ENCODE results near the gene NBPF3. TPM values are rescaled to one million over a fixed set of nuclear protein-coding genes. Genes with fewer than 3 reads are reported as not detected.

Gene NBPF3
- total RNA-seq, 1 donor from 2014 or later, result 22.0 TPM

DNA sequence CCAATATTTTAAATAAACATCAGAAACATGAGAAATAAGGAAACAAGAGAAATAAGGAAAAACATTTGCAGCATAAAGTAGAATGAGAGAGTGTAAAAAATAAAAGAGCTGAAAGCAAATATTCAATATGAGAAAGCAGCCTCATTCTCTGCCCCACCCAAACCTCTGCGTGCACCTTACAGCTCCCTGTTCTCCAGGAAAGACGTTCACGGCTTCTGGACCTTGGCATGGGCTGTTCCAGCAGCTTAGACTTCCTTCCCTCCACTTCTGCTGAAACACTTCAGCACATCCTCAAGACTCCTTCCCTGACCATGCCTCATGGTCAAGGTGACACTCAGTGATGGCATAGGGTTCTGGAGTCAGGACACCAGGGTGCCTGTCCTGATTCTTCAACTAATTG lies 92.6 kb downstream of the NBPF3 start:
- H3K36me3 Mint-ChIP-seq, result no peaks in the 10 kb centered on the region
- Histone ChIP-seq H3K36me3 (no peaks in the 10 kb centered on the region), H4K20me1 (ENCODE audit: low read depth) (peaks cover 88% of the 10 kb centered on the region), H3K4me2 (no peak overlapping the region), H3K9me3 (ENCODE audit: low read depth) (no peaks in the 10 kb centered on the region), H3K27me3 (no peaks in the 10 kb centered on the region), H2AFZ (replicated peaks) (no peak overlapping the region), H3K9ac (no peak overlapping the region), H3K27ac (no peak overlapping the region), H3F3A (ENCODE audit: low read depth) (peaks cover 20% of the 10 kb centered on the region), H3K4me3 (no peak overlapping the region), H3K79me2 (ENCODE audit: low read depth) (peaks cover 83% of the 10 kb centered on the region), H3K4me1 (peaks cover 24% of the 10 kb centered on the region)
- DNase-seq (ENCODE audit: low spot score), result no peak
- peaks cover 3% of the 10 kb centered on the region for H3K27me3 Mint-ChIP-seq (ENCODE audit: insufficient read depth, low read depth)
- H3K27ac Mint-ChIP-seq, result no peak overlapping the region
- peaks cover 37% of the 10 kb centered on the region for H3K4me1 Mint-ChIP-seq
- H3K9me3 Mint-ChIP-seq, result no peaks in the 10 kb centered on the region
- no peak for TF ChIP-seq EZH2 (IDR thresholded peaks at IDR 0.05)
- no peak for TF ChIP-seq EZH2phosphoT487 (IDR thresholded peaks at IDR 0.05)
- TF ChIP-seq, protein P1, sequence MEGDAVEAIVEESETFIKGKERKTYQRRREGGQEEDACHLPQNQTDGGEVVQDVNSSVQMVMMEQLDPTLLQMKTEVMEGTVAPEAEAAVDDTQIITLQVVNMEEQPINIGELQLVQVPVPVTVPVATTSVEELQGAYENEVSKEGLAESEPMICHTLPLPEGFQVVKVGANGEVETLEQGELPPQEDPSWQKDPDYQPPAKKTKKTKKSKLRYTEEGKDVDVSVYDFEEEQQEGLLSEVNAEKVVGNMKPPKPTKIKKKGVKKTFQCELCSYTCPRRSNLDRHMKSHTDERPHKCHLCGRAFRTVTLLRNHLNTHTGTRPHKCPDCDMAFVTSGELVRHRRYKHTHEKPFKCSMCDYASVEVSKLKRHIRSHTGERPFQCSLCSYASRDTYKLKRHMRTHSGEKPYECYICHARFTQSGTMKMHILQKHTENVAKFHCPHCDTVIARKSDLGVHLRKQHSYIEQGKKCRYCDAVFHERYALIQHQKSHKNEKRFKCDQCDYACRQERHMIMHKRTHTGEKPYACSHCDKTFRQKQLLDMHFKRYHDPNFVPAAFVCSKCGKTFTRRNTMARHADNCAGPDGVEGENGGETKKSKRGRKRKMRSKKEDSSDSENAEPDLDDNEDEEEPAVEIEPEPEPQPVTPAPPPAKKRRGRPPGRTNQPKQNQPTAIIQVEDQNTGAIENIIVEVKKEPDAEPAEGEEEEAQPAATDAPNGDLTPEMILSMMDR (IDR thresholded peaks at IDR 0.05), result no peak
- no peak overlapping the region for H3K4me3 Mint-ChIP-seq

DNA sequence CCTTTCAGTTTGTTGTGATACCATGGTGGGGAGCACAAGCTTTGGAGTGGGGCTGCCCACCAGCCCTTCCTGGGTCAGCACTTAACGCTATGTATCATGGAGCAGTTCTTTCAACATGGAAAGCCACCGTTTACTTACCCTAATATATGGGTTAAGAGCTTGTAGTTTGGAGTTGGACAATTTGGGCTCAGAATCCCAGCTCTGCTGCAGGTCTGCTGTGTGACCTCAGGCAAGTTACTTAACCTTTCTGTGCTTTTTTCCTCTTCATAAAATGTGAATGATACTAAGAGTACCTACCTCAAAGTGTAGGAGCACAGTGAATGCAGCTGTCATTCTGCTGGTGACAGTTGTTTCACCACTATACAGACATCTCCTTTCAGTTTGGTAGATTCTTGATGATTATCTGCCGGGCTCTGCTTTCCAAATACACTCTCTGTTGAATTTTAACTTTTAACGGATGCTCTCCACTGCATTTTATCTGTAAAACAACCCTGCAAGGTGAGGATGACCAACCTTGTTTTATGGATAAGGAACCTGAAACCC lies 93.1 kb downstream of the NBPF3 start:
- H3K36me3 Mint-ChIP-seq, result no peaks in the 10 kb centered on the region
- no peaks in the 10 kb centered on the region for H3K9me3 ChIP-seq (ENCODE audit: low read depth)
- peaks cover 88% of the 10 kb centered on the region for H4K20me1 ChIP-seq (ENCODE audit: low read depth)
- no peak overlapping the region for H3K4me2 ChIP-seq
- H3K9ac ChIP-seq, result no peak overlapping the region
- H3K4me3 Mint-ChIP-seq, result no peak overlapping the region
- no peaks in the 10 kb centered on the region for H3K27me3 ChIP-seq
- H3K4me3 ChIP-seq, result no peak overlapping the region
- H3K79me2 ChIP-seq (ENCODE audit: low read depth), result peaks cover 83% of the 10 kb centered on the region
- peaks cover 42% of the 10 kb centered on the region for H3K4me1 Mint-ChIP-seq
- peaks cover 20% of the 10 kb centered on the region for H3F3A ChIP-seq (ENCODE audit: low read depth)
- TF ChIP-seq EZH2 (IDR thresholded peaks at IDR 0.05) (no peak), EZH2phosphoT487 (IDR thresholded peaks at IDR 0.05) (no peak)
- TF ChIP-seq, protein P1 (IDR thresholded peaks at IDR 0.05), result no peak
- no peaks in the 10 kb centered on the region for H3K36me3 ChIP-seq
- no peak overlapping the region for H3K27ac ChIP-seq
- no peak for DNase-seq (ENCODE audit: low spot score)
- H3K4me1 ChIP-seq, result peaks cover 24% of the 10 kb centered on the region
- no peaks in the 10 kb centered on the region for H3K9me3 Mint-ChIP-seq
- no peak overlapping the region for H2AFZ ChIP-seq (replicated peaks)
- peaks cover 3% of the 10 kb centered on the region for H3K27me3 Mint-ChIP-seq (ENCODE audit: insufficient read depth, low read depth)
- no peak overlapping the region for H3K27ac Mint-ChIP-seq

DNA sequence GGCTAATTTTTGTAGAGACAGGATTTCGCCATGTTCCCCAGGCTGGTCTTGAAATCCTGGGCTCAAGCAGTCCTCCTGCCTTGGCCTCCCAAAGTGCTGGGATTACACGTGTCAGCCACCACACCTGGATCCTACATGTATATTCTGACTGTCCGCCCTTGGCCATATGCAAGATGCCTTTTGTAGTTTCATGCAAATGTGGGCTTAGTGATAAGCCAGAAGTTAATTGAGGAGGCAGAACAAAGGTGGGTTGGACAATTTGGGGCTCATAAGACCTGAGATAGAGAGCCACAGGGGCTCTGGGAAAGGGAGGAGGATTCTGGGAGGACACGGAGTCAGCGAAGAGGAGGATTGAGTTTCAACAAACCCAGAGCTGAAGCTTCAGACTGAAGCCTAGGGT lies 94.2 kb downstream of the NBPF3 start:
- Histone ChIP-seq H3K36me3 (no peaks in the 10 kb centered on the region), H3K4me2 (no peak overlapping the region), H4K20me1 (ENCODE audit: low read depth) (peaks cover 95% of the 10 kb centered on the region), H3K9me3 (ENCODE audit: low read depth) (no peaks in the 10 kb centered on the region), H2AFZ (replicated peaks) (no peak overlapping the region), H3F3A (ENCODE audit: low read depth) (peaks cover 20% of the 10 kb centered on the region), H3K4me1 (peaks cover 24% of the 10 kb centered on the region), H3K79me2 (ENCODE audit: low read depth) (peaks cover 81% of the 10 kb centered on the region), H3K4me3 (no peak overlapping the region), H3K27ac (no peak overlapping the region), H3K9ac (no peak overlapping the region), H3K27me3 (no peaks in the 10 kb centered on the region)
- H3K4me1 Mint-ChIP-seq, result peaks cover 53% of the 10 kb centered on the region
- no peaks in the 10 kb centered on the region for H3K36me3 Mint-ChIP-seq
- H3K27ac Mint-ChIP-seq, result no peak overlapping the region
- DNase-seq (ENCODE audit: low spot score), result no peak
- peaks cover 5% of the 10 kb centered on the region for H3K27me3 Mint-ChIP-seq (ENCODE audit: insufficient read depth, low read depth)
- H3K4me3 Mint-ChIP-seq, result no peak overlapping the region
- no peaks in the 10 kb centered on the region for H3K9me3 Mint-ChIP-seq
- TF ChIP-seq EZH2 (IDR thresholded peaks at IDR 0.05) (no peak), EZH2phosphoT487 (IDR thresholded peaks at IDR 0.05) (no peak)
- TF ChIP-seq, protein P1 (IDR thresholded peaks at IDR 0.05), result no peak

Other genes starting within 250 kb of the NBPF3 start
- gene ECE1, start 149.7 kb upstream of the NBPF3 start, total RNA-seq (ENCODE audit: low replicate concordance), result 12.5 and 15.2 TPM in 2 replicates
- gene ALPL, start 69.3 kb downstream of the NBPF3 start, total RNA-seq (ENCODE audit: low replicate concordance), result 51.3 and 114 TPM in 2 replicates
- gene RAP1GAP, start 229.2 kb downstream of the NBPF3 start, total RNA-seq (ENCODE audit: low replicate concordance), result 2.6 and 3.9 TPM in 2 replicates

All from neural progenitor cell (in vitro differentiated cells).